Peyer's patch (tissue), 4 donors: ENCODE results near the gene IPO4. TPM values are rescaled to one million over a fixed set of nuclear protein-coding genes. Genes with fewer than 3 reads are reported as not detected.

Source experiments
- DNase-seq, 3 donors: peaks; one replicate each; pipeline ENCODE4 v3.0.0-alpha.2; 2017 to 2019
- H3K27ac ChIP-seq, 4 donors: fragments of 200-600 bp; sonication (generic); one replicate each; pipeline ENCODE4 v1.5.1; 2016 to 2019
- H3K27me3 ChIP-seq, 2 donors: fragments of 200-600 bp; sonication (generic); one replicate each; pipeline ENCODE4 v1.5.1; 2019
- H3K36me3 ChIP-seq, 3 donors: fragments of 200-600 bp; sonication (generic); one replicate each; pipeline ENCODE4 v1.5.1; 2016 to 2019
- H3K4me1 ChIP-seq, 4 donors: fragments of 200-600 bp; sonication (generic); one replicate each; pipeline ENCODE4 v1.5.1; 2016 to 2019
- H3K4me3 ChIP-seq, 4 donors: fragments of 200-600 bp; sonication (generic); 1 replicate in 3 of 4; 2 replicates in 1 of 4; pipeline ENCODE4 v1.5.1; 2016 to 2019; ENCODE audit warnings: mild to moderate bottlenecking in 1 of 4
- H3K9me3 ChIP-seq, 4 donors: fragments of 200-600 bp; sonication (generic); one replicate each; pipeline ENCODE4 v1.5.1; 2016 to 2019; ENCODE audit warnings: mild to moderate bottlenecking in 1 of 4
- CTCF ChIP-seq, 6 experiments: fragments of 450-650 bp in 4 of 6; fragments of 200-600 bp in 2 of 6; sonication (generic) in 1 of 6; IDR thresholded peaks; one replicate each; pipeline ENCODE4 v1.5.1; 2017 to 2019; ENCODE audit warnings: antibody characterized with exemption in 6 of 6, mild to moderate bottlenecking in 3 of 6, moderate library complexity in 1 of 6
- POLR2A ChIP-seq, 2 donors: fragments of 450-650 bp; IDR thresholded peaks; one replicate each; pipeline ENCODE4 v1.5.1; 2017; ENCODE audit warnings: antibody characterized with exemption in 2 of 2, mild to moderate bottlenecking in 2 of 2, moderate library complexity in 2 of 2
- total RNA-seq, 4 donors: library from RNA; depleted of rRNA; stranded (reverse); fragments of >200 nt; gene quantifications; one replicate each; pipeline ENCODE4 v1.1.0, GENCODE V29; 2016

Gene IPO4, protein sequence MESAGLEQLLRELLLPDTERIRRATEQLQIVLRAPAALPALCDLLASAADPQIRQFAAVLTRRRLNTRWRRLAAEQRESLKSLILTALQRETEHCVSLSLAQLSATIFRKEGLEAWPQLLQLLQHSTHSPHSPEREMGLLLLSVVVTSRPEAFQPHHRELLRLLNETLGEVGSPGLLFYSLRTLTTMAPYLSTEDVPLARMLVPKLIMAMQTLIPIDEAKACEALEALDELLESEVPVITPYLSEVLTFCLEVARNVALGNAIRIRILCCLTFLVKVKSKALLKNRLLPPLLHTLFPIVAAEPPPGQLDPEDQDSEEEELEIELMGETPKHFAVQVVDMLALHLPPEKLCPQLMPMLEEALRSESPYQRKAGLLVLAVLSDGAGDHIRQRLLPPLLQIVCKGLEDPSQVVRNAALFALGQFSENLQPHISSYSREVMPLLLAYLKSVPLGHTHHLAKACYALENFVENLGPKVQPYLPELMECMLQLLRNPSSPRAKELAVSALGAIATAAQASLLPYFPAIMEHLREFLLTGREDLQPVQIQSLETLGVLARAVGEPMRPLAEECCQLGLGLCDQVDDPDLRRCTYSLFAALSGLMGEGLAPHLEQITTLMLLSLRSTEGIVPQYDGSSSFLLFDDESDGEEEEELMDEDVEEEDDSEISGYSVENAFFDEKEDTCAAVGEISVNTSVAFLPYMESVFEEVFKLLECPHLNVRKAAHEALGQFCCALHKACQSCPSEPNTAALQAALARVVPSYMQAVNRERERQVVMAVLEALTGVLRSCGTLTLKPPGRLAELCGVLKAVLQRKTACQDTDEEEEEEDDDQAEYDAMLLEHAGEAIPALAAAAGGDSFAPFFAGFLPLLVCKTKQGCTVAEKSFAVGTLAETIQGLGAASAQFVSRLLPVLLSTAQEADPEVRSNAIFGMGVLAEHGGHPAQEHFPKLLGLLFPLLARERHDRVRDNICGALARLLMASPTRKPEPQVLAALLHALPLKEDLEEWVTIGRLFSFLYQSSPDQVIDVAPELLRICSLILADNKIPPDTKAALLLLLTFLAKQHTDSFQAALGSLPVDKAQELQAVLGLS
- 10 to 100 TPM; 12.8 to 56.9 (median 34.2) TPM for total RNA-seq

DNA sequence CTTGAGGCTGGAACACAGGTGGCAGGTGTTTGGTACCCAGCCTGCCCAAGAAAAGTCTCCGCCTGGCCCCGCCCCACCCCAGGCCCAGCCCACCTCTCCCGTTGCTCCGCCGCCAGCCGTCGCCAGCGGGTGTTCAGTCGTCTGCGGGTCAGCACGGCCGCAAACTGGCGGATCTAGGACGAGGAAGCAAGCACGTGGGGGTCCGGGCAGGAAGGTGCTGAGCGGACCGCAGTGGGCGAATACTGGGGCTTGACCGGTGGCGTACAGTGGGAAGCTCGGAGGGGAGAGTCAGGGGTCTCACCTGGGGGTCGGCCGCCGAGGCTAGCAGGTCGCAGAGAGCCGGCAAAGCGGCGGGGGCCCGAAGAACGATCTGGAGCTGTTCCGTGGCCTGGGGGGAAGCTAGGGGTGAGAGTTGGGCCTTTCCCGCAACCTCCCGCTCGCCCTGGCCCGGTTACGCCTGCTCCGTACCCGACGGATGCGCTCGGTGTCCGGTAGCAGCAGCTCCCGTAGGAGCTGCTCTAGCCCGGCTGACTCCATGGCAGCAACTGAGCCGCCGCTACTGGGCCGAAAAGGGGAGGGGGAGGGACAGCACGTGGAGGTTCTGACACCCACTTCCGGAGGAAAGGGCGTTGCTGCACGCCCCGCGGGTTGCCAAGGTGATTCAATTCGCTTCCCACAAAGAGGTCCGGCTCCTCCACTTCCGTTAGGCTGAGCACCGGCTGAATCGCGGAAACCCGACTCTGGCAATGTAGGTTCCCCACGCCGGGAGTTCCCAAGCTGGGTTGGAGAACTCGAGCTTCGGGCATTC is at the start of gene IPO4:
Gene IPO4, minus strand, starts transcription at position 566 of the 808 bp plus-strand sequence. Its CDS starts 29 bp downstream, at position 537.
- H3K4me1 ChIP-seq: peaks cover 0 to 18% (median 9%) of the 10 kb centered on the region in 4 donors
- DNase-seq: peak; percentile 93 to 98 (median 93)
- H3K4me3 ChIP-seq: peak within 1 kb of the TSS; percentile 58 to 80 (median 77)
- TF ChIP-seq CTCF (IDR thresholded peaks at IDR 0.05) (no peak), POLR2A (IDR thresholded peaks at IDR 0.05) (peak in 1 of 2 donors; percentile 29)
- H3K36me3 ChIP-seq: peaks cover 0 to 45% (median 0%) of the 10 kb centered on the region in 3 donors
- H3K27me3 ChIP-seq: no peaks in the 10 kb centered on the region
- H3K27ac ChIP-seq: peak within 1 kb of the TSS; percentile 36 to 80 (median 69)
- H3K9me3 ChIP-seq: no peaks in the 10 kb centered on the region

DNA sequence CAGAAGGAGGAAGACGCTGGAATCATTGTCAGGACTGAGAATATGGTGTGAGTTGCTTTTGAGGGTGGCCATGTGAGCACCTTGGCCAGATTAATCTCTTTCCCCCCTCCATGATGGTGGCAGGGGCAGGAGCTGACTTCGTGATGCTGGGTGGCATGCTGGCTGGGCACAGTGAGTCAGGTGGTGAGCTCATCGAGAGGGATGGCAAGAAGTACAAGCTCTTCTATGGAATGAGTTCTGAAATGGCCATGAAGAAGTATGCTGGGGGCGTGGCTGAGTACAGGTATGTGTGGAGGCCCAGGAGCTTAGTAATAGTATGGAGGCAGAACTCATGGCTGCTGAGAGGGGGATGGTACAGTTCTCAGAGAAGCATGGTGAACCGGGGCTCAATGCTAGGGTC is 49.5 kb upstream of the IPO4 start:
- Histone ChIP-seq H3K36me3 (peaks cover 0 to 61% (median 0%) of the 10 kb centered on the region in 3 donors), H3K4me3 (no peak overlapping the region), H3K27me3 (no peaks in the 10 kb centered on the region), H3K9me3 (no peaks in the 10 kb centered on the region), H3K27ac (no peak overlapping the region), H3K4me1 (peaks cover 0 to 48% (median 11%) of the 10 kb centered on the region in 4 donors)
- no peak for DNase-seq
- no peak for TF ChIP-seq CTCF (IDR thresholded peaks at IDR 0.05)
- no peak for TF ChIP-seq POLR2A (IDR thresholded peaks at IDR 0.05)

DNA sequence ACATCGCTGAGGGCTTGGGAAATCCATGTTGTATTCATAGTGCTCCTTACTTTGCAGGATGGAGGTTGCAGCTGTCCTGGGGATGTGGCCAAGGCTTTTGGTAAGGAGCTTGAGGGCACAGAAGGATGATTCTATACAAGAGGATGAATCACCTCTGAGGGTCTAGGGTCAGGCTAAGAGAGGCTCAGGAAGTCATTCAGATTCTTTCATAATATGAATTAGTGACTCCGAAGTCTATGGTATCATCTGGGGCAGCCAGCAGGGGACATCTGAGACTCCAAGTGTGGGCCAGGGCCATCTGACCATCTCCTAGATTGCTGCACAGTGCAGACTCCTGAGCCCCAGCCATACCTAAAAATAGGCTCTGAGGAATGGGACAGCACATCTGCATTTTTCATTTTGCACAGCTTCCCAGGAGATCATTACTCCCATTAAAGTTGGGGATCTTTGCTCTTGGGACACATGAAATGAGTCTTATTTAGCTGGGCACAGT is 48.9 kb upstream of the IPO4 start:
- Histone ChIP-seq H3K4me1 (peaks cover 0 to 48% (median 11%) of the 10 kb centered on the region in 4 donors), H3K27ac (no peak overlapping the region), H3K27me3 (no peaks in the 10 kb centered on the region), H3K36me3 (peaks cover 0 to 61% (median 0%) of the 10 kb centered on the region in 3 donors), H3K9me3 (no peaks in the 10 kb centered on the region), H3K4me3 (no peak overlapping the region)
- no peak for DNase-seq
- TF ChIP-seq POLR2A (IDR thresholded peaks at IDR 0.05): no peak
- no peak for TF ChIP-seq CTCF (IDR thresholded peaks at IDR 0.05)

DNA sequence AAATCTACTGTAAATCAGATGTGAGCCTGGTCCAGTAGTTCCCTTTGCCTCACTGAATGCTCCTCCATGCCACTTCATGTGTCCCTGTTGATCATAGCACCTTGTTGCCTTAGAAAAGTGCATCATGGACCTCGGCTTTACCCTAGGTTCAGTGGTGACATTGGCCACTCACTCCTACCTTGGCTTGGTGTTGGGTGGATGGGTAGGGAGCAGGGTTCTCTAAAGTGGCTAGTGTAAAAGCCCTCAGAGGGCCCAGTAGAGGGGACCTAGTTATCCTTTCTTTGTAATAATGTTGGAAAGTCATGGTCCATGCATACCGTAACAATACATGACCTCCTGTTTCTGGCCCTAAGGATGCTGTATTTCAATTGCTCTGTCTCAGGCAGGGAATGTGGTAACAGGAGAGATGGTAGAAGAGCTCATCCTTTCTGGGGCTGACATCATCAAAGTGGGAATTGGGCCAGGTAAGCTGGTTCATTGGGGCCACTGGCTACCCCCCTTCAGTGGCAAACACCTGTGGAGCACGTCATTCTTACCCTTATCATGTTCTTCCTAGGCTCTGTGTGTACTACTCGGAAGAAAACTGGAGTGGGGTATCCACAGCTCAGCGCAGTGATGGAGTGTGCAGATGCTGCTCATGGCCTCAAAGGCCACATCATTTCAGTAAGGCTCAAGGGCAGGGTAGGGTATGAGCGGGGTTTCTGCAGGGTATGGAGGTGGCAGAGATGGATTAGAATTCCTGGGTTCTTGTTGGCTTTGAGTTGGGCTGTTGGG is 48.3 kb upstream of the IPO4 start:
- Histone ChIP-seq H3K9me3 (no peaks in the 10 kb centered on the region), H3K4me1 (peaks cover 0 to 48% (median 11%) of the 10 kb centered on the region in 4 donors), H3K36me3 (peaks cover 0 to 61% (median 0%) of the 10 kb centered on the region in 3 donors), H3K27ac (no peak overlapping the region), H3K4me3 (no peak overlapping the region), H3K27me3 (no peaks in the 10 kb centered on the region)
- DNase-seq: no peak
- TF ChIP-seq POLR2A (IDR thresholded peaks at IDR 0.05): no peak
- no peak for TF ChIP-seq CTCF (IDR thresholded peaks at IDR 0.05)
